GM12873 (cell line): ENCODE results near the gene CASKIN2.

ENCODE experiments used
- TF ChIP-seq, protein P1 (sequence below): IDR thresholded peaks from 2 replicates; pipeline ENCODE4 v1.5.1; 2012; ENCODE audit warnings: low read depth, mild to moderate bottlenecking, moderate library complexity, low read length, control low read depth; ENCODE audit not compliant: insufficient read depth; ENCODE audit errors: missing control alignments

Gene CASKIN2

DNA sequence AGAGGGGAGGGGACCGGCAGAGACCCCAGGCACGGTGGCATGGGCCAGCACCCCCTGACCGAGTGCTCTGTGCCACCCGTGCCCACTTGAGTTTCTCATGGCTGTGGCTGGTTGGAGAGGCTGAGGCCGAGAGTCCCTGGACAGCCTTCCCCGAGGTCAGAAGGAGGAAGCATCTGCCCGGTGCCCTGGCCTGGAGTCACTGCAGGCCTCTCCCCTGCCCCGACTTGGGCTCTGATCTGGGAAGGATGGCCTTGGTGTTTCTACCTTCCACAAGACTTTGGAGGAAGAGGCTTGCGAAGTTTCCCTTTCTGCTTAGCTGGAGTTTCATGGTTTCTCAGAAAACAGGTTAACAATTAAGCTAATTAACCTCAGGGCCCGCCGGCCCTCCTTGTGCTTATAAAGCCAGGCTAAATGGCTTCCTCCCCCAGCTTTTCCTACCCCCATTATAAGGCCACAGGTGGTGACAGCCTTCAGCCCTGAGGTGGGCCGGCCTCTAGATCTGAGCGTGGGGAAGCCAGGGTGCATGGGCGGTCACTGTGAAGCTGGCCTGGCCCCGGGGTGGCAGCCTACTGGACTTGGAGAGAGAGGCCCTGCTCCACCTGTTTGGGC, 27.5 kb upstream of the CASKIN2 start:
- TF ChIP-seq, protein P1, sequence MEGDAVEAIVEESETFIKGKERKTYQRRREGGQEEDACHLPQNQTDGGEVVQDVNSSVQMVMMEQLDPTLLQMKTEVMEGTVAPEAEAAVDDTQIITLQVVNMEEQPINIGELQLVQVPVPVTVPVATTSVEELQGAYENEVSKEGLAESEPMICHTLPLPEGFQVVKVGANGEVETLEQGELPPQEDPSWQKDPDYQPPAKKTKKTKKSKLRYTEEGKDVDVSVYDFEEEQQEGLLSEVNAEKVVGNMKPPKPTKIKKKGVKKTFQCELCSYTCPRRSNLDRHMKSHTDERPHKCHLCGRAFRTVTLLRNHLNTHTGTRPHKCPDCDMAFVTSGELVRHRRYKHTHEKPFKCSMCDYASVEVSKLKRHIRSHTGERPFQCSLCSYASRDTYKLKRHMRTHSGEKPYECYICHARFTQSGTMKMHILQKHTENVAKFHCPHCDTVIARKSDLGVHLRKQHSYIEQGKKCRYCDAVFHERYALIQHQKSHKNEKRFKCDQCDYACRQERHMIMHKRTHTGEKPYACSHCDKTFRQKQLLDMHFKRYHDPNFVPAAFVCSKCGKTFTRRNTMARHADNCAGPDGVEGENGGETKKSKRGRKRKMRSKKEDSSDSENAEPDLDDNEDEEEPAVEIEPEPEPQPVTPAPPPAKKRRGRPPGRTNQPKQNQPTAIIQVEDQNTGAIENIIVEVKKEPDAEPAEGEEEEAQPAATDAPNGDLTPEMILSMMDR: no peak

DNA sequence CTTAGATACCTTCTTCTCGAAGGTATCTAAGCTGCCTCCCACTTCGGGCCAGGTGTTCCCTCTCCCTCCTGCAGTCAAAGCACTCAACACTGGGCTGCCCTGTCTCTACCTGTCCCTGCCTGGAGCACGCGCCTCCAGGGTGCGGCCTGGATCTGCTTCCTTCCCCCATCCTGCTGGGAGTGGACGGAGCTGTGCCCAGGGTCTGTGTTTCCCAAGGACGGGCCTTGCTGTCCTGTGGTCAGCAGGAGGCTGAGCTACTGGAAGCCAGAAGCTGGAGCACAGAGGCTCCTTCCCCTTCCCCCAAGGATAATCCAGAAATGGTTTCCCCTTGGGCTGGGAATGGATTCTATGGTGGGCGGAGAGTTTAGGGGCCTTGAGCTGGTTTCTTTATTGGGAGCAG, 26.9 kb upstream of the CASKIN2 start:
- TF ChIP-seq, protein P1: no peak

DNA sequence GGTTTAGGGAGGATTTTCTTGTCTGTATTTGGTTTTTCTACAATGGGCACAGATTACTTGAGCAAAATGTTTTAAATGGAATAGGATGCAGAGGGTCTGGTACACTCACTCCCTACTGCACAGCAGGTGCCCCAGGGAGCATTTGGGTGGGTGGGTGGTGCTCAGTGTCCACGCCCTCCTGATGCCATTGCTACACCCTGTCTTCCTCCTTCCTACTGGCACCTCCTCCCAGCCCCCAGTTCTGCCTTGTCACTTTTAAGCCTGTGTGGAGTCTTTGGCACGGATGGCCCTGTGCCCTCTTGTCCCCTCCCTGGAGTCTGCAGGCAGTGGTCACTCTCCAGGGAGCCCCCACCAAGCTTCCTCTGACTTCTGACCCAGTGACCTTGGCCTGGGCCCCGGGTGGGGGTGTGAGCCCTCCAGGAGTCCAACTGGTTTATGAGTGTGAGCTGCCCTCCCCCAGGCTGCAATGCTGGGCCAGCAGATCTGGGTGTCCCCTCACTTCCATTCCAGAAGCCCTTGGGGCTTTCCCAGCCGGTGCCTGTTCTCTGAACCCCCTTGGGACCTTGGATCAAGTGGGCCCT, 25.7 kb upstream of the CASKIN2 start:
- TF ChIP-seq, protein P1: no peak

DNA sequence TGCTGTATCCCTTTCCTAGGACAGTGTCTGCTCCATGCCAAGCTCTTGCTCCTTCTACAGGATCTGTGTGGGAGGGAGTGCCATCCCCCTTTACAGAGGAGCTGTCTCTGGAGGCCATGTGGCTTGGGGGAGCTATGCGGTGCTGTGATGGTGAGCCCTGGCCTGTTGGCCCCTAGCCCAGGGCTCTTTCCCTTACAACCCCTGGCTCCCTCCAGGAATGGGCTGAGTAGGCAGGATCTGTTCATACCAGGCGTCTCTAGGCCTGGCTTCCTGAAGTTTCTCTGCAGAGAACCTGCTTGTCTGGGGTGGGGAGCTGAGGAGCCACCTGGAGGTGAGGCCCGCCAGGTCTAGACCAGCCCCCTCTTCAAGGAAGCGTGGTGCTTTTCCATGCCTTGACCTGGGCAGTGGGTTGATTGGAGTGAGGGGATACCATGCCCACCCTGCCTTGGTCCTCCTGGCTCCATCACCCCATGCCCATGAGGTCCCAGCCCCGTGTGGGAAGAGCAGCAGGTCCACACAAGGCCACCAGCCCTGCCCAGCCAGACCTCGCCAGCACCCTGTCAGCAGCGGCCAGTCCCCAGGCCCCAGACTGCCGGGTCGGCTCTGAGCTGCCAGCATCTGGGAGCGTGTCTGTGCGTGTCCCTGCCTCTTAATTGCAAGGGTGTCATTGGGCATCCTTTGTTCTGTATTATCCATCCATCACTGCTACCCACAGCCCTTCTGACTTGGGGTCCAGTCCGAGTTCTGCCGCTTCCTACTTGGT, 24.8 kb upstream of the CASKIN2 start:
- TF ChIP-seq, protein P1: no peak

DNA sequence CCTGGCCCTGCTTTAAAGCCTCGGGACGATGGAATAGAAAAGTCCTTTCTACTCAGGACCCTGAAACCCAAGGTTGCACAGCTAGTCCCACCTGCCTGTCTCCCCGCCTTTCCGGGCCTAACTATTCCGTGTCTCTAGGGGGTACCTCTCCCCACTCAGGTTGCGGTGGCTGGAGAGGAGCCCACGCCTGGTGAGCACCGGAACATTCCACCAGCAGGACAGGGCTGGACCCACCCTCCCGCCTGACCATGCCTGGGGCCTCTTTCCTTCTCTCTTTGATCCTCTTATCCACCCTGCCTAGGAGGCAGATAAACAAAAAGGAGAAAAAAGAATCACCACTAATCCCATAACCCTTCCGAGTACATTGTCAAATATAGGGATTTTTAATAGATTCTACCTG, 21.0 kb upstream of the CASKIN2 start:
- TF ChIP-seq, protein P1: no peak

DNA sequence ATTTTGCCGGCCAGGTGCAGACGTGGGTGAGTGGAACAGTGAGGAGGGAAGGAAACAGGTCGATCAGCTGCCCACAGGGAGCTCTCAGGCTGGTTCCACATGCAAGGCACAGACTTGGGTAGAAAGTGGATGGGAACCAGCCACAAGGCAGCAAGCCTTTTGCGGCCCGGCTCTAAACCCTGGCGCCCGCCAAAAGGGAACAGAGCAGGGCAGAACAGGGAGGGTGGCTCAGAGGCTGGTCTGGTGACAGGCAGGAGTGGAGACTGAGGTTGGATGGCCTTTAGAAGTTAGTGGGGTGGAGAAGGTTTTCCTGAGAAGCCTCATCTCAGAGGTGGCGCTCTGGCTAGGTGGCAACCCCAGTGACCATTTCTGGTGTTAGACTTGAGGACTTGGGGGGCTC, 20.5 kb upstream of the CASKIN2 start:
- TF ChIP-seq, protein P1: no peak

- TF ChIP-seq, protein P1: no peak
Observed at GRCh38 chr17:75535119-75535537, 19.8 kb upstream of the CASKIN2 start.
